Tibial nerve (tissue), 3 donors: ENCODE results near the gene BPIFB3.

Experiments used
- CTCF ChIP-seq, 5 experiments: fragments of 200-600 bp in 3 of 5; fragments of 450-650 bp in 2 of 5; sonication (generic) in 3 of 5; IDR thresholded peaks; one replicate each; pipeline ENCODE4 v1.5.1; 2016 to 2019; ENCODE audit warnings: antibody characterized with exemption in 5 of 5, mild to moderate bottlenecking in 3 of 5, moderate library complexity in 2 of 5
- POLR2A ChIP-seq, 2 donors: fragments of 450-650 bp; IDR thresholded peaks; one replicate each; pipeline ENCODE4 v1.6.1; 2017; ENCODE audit warnings: antibody characterized with exemption in 2 of 2, mild to moderate bottlenecking in 2 of 2, moderate library complexity in 2 of 2

- TF ChIP-seq CTCF (IDR thresholded peaks at IDR 0.05) (no peak), POLR2A (IDR thresholded peaks at IDR 0.05) (no peak)
These were observed 9.9 kb upstream of the BPIFB3 start for GRCh38 chr20:33043731-33044181.
